DMS53 treated with DMSO at 0.1 percent for 48 hours (cell line): ENCODE measurements around the gene MRPL9.
"Not testable (repeated sequence)": the region's sequence is repeated elsewhere in the genome, so short reads cannot be mapped to it uniquely, and the experiment has no call there.

ENCODE experiments used
- DNase-seq: peaks from one replicate; lab custom pipeline; 2025; ENCODE audit not compliant: unreplicated experiment; lab: John Stamatoyannopoulos, UW

The MRPL9 gene

GRCh38 chr1:151787689-151788088 lies 24.4 kb upstream of the MRPL9 start:
- no peak for DNase-seq

GRCh38 chr1:151783796-151784195 lies 20.5 kb upstream of the MRPL9 start:
- DNase-seq, result no peak

GRCh38 chr1:151782741-151783140 lies 19.4 kb upstream of the MRPL9 start:
- DNase-seq, result no peak

GRCh38 chr1:151782026-151782425 lies 18.7 kb upstream of the MRPL9 start:
- DNase-seq, result not testable (repeated sequence)

GRCh38 chr1:151780736-151781135 lies 17.4 kb upstream of the MRPL9 start:
- not testable (repeated sequence) for DNase-seq

- no peak for DNase-seq
These were observed 16.6 kb upstream of the MRPL9 start for GRCh38 chr1:151779852-151780251.

- no peak for DNase-seq
These were observed 14.0 kb upstream of the MRPL9 start for GRCh38 chr1:151777317-151777716.

GRCh38 chr1:151776665-151777062 lies 13.4 kb upstream of the MRPL9 start:
- no peak for DNase-seq

GRCh38 chr1:151775894-151776664 lies 12.8 kb upstream of the MRPL9 start:
- no peak for DNase-seq

GRCh38 chr1:151774256-151774922 lies 11.1 kb upstream of the MRPL9 start:
- no peak for DNase-seq

- no peak for DNase-seq
These were observed 10.4 kb upstream of the MRPL9 start for GRCh38 chr1:151773702-151774101.

GRCh38 chr1:151769270-151769669 lies 6.0 kb upstream of the MRPL9 start:
- not testable (repeated sequence) for DNase-seq

GRCh38 chr1:151768351-151769066 lies 5.2 kb upstream of the MRPL9 start:
- not testable (repeated sequence) for DNase-seq

- no peak for DNase-seq
These were observed 694 bp upstream of the MRPL9 start for GRCh38 chr1:151763990-151764389.

- no peak for DNase-seq
These were observed 2.5 kb downstream of the MRPL9 start for GRCh38 chr1:151760597-151761385.

GRCh38 chr1:151759241-151759640 lies 4.1 kb downstream of the MRPL9 start:
- DNase-seq, result no peak

- DNase-seq, result no peak
These were observed 7.0 kb downstream of the MRPL9 start for GRCh38 chr1:151756291-151756690.

- DNase-seq, result no peak
These were observed 21.8 kb downstream of the MRPL9 start for GRCh38 chr1:151741516-151741915.

- DNase-seq, result peak; percentile 64
These were observed 23.5 kb downstream of the MRPL9 start for GRCh38 chr1:151739590-151740355.

GRCh38 chr1:151737479-151737878 lies 25.8 kb downstream of the MRPL9 start:
- DNase-seq, result no peak
